Gastrocnemius medialis (tissue), 4 donors: ENCODE measurements around the gene TRAPPC2. TPM values are rescaled to one million over a fixed set of nuclear protein-coding genes. Genes with fewer than 3 reads are reported as not detected.

Experiments
- ATAC-seq, 2 donors: fragments of 150-250 bp; one replicate each; pipeline ENCODE4 v1.9.1; 2016
- DNase-seq, 2 donors: peaks; one replicate each; pipeline ENCODE4 v3.0.0-alpha.2; 2019
- H3K27ac ChIP-seq, 4 donors: fragments of 200-600 bp; sonication (generic); 1 replicate in 1 of 4; 2 replicates in 3 of 4; pipeline ENCODE4 v1.5.1; 2016 to 2018; ENCODE audit warnings: mild to moderate bottlenecking in 2 of 4, moderate library complexity in 1 of 4
- H3K27me3 ChIP-seq, 3 donors: fragments of 200-600 bp; sonication (generic) in 2 of 3; 1 replicate in 1 of 3; 2 replicates in 2 of 3; pipeline versions ENCODE4 v1.5.1 to v1.6.0; 2016 to 2019; ENCODE audit warnings: mild to moderate bottlenecking in 1 of 3, moderate library complexity in 1 of 3
- H3K36me3 ChIP-seq, 2 donors: fragments of 200-600 bp; sonication (generic) in 1 of 2; one replicate each; pipeline ENCODE4 v1.5.1; 2017 to 2018
- H3K4me1 ChIP-seq, 2 donors: fragments of 200-600 bp; sonication (generic) in 1 of 2; one replicate each; pipeline ENCODE4 v1.5.1; 2016 to 2017; ENCODE audit warnings: mild to moderate bottlenecking in 2 of 2
- H3K4me3 ChIP-seq, 4 donors: fragments of 200-600 bp; sonication (generic) in 3 of 4; 1 replicate in 1 of 4; 2 replicates in 3 of 4; pipeline ENCODE4 v1.5.1; 2016 to 2019; ENCODE audit warnings: mild to moderate bottlenecking in 2 of 4
- H3K9me3 ChIP-seq, 3 donors: fragments of 200-600 bp; sonication (generic) in 2 of 3; 1 replicate in 1 of 3; 2 replicates in 2 of 3; pipeline ENCODE4 v1.5.1; 2016 to 2019
- CTCF ChIP-seq, 5 experiments: fragments of 450-650 bp in 3 of 5; fragments of 200-600 bp in 2 of 5; sonication (generic) in 2 of 5; IDR thresholded peaks in 4 of 5; conservative IDR thresholded peaks in 1 of 5; 1 replicate in 4 of 5; 2 replicates in 1 of 5; pipeline ENCODE4 v1.5.1; 2016 to 2019; ENCODE audit warnings: antibody characterized with exemption in 5 of 5, mild to moderate bottlenecking in 3 of 5, moderate library complexity in 3 of 5
- POLR2A ChIP-seq, 2 donors: fragments of 450-650 bp; IDR thresholded peaks; one replicate each; pipeline ENCODE4 v1.6.1; 2017; ENCODE audit warnings: antibody characterized with exemption in 2 of 2, mild to moderate bottlenecking in 2 of 2, moderate library complexity in 2 of 2
- in situ Hi-C, 4 donors: fragments of 200-750 bp; cut with MboI; loops; one replicate each; pipeline versions ENCODE4 v1.15.0 to v1.8.0; 2017; ENCODE audit warnings: low sequenced_read_pairs in 4 of 4
- intact Hi-C: fragments of 100-400 bp; cut with DNase I; formaldehyde crosslinking; loops from one replicate; pipeline ENCODE4 v1.15.1; 2023; ENCODE audit warnings: low total_unique reads
- total RNA-seq, 4 donors: library from RNA; depleted of rRNA; stranded (reverse); fragments of >200 nt; gene quantifications; one replicate each; pipeline versions ENCODE4 v1.1.0 to v1.2.3, GENCODE V29; 2016

TRAPPC2 gene
- total RNA-seq, 4 donors from 2014 or later: 1.4 to 4.3 (median 2.9) TPM

DNA sequence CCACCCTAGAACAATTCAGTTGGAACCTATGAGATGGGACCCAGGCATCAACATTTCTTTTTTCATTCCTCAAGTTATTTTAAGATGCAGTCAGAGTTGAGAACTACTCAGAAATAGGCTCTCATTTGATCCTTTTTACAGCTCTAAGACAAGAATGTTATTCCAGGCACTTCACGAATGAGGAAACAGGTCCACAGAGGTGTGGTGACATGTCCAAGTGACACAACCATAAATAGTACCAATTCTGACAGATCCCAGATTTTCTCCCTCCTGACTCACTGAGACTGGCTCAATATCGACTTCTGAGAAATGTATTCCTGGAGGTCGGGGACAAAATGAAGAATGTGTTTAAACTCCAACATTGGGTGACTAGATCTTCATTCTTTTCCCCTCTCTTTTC lies 70.4 kb downstream of the TRAPPC2 start:
- H3K27me3 ChIP-seq: no peaks in the 10 kb centered on the region
- no peak for ATAC-seq
- H3K4me3 ChIP-seq: no peak overlapping the region
- TF ChIP-seq CTCF (IDR thresholded peaks at IDR 0.05 in 4 of 5, conservative IDR thresholded peaks at IDR 0.05 in 1 of 5) (no peak), POLR2A (IDR thresholded peaks at IDR 0.05) (no peak)
- H3K36me3 ChIP-seq: peaks cover 0 to 10% of the 10 kb centered on the region in 2 donors
- peaks cover under 1 to 2% of the 10 kb centered on the region in 2 donors for H3K4me1 ChIP-seq
- in situ Hi-C loops: loop anchor here in 2 of 4 donors (10.0 to 25.0 kb wide), 2 partner anchors 371 to 373 kb away; partner anchors contain the start of gene GEMIN8 (in 1 of the 2)
- H3K27ac ChIP-seq: peak overlapping the region in 2 of 4 donors; percentile 29 to 34
- DNase-seq: no peak
- intact Hi-C loops: no loop called here
- H3K9me3 ChIP-seq: no peaks in the 10 kb centered on the region

DNA sequence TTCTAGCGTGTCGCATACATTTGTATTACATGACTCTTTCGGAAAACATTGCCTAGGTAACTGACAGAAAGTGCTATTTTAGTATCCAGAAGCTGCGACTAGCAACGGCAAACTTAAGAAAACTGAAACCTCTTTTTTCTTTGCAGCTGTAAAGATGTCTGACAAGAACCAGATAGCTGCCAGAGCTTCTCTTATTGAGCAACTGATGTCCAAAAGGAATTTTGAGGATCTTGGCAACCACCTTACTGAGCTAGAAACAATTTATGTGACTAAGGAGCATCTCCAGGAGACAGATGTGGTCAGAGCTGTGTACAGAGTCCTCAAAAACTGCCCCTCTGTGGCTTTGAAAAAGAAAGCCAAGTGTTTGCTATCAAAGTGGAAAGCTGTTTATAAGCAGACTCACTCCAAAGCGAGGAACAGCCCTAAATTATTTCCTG lies 72.0 kb downstream of the TRAPPC2 start:
- no peaks in the 10 kb centered on the region for H3K9me3 ChIP-seq
- no peak overlapping the region for H3K4me3 ChIP-seq
- ATAC-seq: peak; percentile 33 to 60
- H3K27me3 ChIP-seq: no peaks in the 10 kb centered on the region
- peak overlapping the region in 1 of 4 donors; percentile 22 for H3K27ac ChIP-seq
- in situ Hi-C loops: loop anchor here in 2 of 4 donors (10.0 to 25.0 kb wide), 2 partner anchors 372 to 375 kb away; partner anchors contain the start of gene GEMIN8 (in 1 of the 2)
- TF ChIP-seq POLR2A (IDR thresholded peaks at IDR 0.05) (no peak), CTCF (IDR thresholded peaks at IDR 0.05 in 4 of 5, conservative IDR thresholded peaks at IDR 0.05 in 1 of 5) (no peak)
- intact Hi-C loops: no loop called here
- no peak for DNase-seq
- H3K4me1 ChIP-seq: peaks cover 3 to 4% of the 10 kb centered on the region in 2 donors
- peaks cover 0 to 10% of the 10 kb centered on the region in 2 donors for H3K36me3 ChIP-seq

Other genes starting within 250 kb of the TRAPPC2 start
- gene EGFL6, start 165.0 kb downstream of the TRAPPC2 start, total RNA-seq: under 1 TPM in 1 of 4 donors, not detected in 3; 0.09 TPM
- gene TCEANC, start 81.5 kb downstream of the TRAPPC2 start, total RNA-seq: 1 to 10 TPM; 2.9 to 4.1 (median 3.3) TPM
- 10 to 100 TPM; 15.0 to 21.7 (median 18.5) TPM for gene RAB9A, start 45.5 kb downstream of the TRAPPC2 start, total RNA-seq
- 1 to 10 TPM; 2.8 to 8.0 (median 7.0) TPM for gene OFD1, start 128 bp upstream of the TRAPPC2 start, total RNA-seq
- gene GPM6B, start 82.5 kb upstream of the TRAPPC2 start, total RNA-seq: 1 to 10 TPM; 3.1 to 6.5 (median 3.6) TPM